ENCODE data around the gene ST8SIA6.
A peak's percentile ranks its signal among the peaks of the same experiment; 100 is the strongest.
"Not testable (repeated sequence)": the region's sequence is repeated elsewhere in the genome, so short reads cannot be mapped to it uniquely, and the experiment has no call there.

Gene ST8SIA6

GRCh38 chr10:17344206-17344605 lies 110.2 kb downstream of the ST8SIA6 start:
- no peak for DNase-seq (ENCODE audit: low read depth, low spot score)

DNA sequence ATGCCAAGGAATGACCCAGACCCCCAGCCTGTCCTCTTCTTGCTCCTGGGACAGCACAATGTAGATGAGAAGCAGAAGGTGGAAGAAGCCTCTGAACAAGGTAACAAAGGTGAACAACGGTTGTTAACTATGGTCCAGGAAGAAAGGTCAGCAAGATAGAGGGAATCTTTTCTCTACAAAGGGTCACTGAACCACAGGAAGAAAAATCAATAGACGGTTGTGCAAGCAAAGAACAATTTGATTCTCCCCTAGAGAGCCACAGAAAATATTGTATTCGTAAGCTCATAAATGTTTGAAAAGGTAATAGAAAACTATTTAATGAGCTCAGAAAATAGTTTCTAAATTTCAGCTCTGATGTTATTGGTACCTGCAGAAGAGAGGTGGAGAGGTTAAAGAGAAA lies 111.3 kb downstream of the ST8SIA6 start:
- no peak for DNase-seq (ENCODE audit: low read depth, low spot score)

GRCh38 chr10:17340144-17340829 lies 114.1 kb downstream of the ST8SIA6 start:
- DNase-seq (ENCODE audit: low read depth, low spot score): no peak

DNA sequence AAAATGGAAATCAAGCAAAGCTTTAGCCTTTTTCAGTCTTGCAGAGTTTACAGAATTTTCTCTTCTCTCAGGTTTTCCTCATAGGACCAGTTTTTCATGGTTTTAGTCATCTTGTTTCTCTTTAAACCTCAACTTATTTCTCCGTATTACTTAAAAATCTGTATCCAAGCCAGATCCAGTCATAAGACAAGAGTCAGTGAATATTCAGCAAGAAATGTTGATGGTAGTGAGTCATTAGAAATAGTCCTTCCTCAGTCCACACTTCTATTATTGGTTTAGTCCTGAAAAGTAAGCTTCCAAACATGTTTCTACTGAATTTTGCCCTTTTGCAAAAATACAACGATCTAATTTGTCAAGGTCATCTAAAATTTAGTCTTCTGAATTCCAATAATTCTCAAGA lies 119.3 kb downstream of the ST8SIA6 start:
- no peak for DNase-seq (ENCODE audit: low read depth, low spot score)

GRCh38 chr10:17330501-17330900 lies 123.9 kb downstream of the ST8SIA6 start:
- no peak for DNase-seq (ENCODE audit: low read depth, low spot score)

DNA sequence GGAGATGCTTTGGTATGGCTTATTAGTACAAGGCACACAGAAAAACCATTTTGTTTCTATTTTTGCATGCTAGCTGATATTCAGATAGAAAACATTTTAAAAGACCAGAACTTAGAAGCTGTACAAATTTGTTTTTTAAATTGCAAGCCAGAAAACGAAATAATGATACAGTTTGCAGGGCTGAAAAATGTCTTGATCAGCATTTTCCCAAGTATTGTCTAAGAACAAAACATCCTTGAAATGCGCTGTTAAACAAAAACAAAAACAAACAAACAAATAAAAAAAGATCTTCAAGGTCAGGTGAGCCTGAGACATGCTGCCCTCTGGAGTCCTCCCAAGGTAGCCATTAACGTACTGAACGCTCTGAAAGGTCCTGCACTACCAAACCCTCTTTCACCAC lies 128.0 kb downstream of the ST8SIA6 start:
- no peak for DNase-seq (ENCODE audit: low read depth, low spot score)

GRCh38 chr10:17321957-17322356 lies 132.4 kb downstream of the ST8SIA6 start:
- DNase-seq (ENCODE audit: low read depth, low spot score): not testable (repeated sequence)

DNA sequence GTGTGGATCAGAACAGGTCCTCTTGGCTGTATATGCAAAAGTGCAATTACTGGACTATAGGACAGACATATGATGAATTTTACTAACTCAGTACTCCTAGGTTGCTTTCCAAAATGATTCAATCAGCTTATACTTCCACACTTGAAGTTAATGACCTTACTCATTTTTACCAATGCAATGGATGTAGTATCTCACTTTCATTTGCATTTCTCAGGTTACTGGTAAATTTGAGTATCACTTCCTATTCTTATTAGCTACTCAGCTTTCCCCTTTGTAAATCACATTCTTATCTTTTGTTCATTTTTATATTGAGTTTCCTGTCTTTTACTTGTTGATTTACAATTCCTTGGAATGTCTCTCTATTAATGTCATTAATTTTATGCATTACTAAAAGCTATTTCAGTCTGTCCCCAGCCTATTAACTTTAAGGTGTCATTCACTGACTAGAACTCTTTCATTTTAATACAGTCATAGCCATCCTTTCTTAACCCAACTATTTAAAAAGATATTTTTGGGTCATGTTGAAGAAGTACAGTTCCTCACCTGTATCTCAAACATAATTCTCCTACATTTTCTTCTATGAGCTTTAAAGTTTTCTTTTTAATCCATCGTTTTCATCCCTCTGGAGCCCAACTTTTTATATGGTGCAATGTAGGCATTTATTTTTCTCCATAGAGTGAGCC lies 137.8 kb downstream of the ST8SIA6 start:
- DNase-seq (ENCODE audit: low read depth, low spot score): no peak

DNA sequence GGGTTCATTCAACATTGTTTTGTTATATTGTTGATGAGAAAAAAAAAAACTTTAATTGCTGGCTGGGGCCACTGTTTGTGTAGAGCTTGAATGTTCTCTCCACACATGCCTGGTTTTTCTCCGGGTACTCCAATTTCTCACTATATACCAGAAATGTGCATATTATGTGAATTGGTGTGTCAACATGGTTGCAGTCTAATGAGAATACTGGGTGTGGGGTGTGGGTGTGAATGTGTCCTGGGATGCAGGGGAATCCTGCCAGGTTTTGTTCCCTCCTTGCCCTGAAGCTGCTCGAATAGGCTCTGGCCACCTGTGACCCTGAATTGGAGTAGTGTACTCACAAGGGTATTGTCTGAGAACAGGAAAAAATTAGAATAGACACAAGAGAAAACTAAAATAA lies 145.0 kb downstream of the ST8SIA6 start:
- no peak for DNase-seq (ENCODE audit: low read depth, low spot score)

GRCh38 chr10:17307123-17307522 lies 147.3 kb downstream of the ST8SIA6 start:
- DNase-seq (ENCODE audit: low read depth, low spot score): no peak

DNA sequence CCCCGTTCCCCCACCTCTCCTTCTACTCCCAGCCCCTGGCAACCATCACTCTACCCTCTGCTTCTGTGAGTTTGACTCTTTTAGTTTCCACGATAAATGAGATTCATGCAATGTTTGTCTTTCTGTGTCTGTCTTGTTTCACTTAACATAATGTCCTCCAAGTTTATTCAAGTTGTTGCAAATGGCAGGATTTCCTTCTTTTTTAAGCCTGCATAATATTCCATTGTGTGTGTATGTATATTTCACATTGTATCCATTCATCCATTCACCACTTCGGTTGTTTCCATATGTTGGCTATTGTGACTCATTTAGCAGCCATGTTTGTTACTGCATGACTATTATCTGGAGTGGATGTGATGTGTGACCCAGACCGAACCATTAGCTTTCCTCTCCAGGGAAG lies 162.0 kb downstream of the ST8SIA6 start:
- no peak for DNase-seq (ENCODE audit: low read depth, low spot score)

GRCh38 chr10:17290226-17290625 lies 164.2 kb downstream of the ST8SIA6 start:
- no peak for DNase-seq (ENCODE audit: low read depth, low spot score)

DNA sequence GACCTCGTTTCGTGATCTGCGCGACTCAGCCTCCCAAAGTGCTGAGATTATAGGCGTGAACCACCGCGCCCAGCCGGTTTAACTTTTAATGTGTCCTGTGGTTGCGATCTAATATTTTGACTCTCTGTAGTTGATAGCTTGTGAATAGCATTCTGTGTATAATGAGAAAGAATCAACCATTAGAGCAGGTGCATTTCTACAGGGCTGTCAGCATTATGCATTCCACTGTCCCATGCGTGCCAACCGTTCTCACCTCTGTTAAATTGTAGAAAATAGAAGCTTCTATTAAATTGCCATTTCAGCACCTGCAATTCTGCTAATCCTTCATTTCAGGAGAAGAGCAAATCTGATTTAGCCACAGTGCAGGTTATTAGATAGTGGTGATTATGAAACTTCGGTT lies 164.6 kb downstream of the ST8SIA6 start:
- DNase-seq (ENCODE audit: low read depth, low spot score): no peak

GRCh38 chr10:17286562-17287550 lies 167.5 kb downstream of the ST8SIA6 start:
- DNase-seq (ENCODE audit: low read depth, low spot score): no peak

GRCh38 chr10:17282311-17282710 lies 172.1 kb downstream of the ST8SIA6 start:
- no peak for DNase-seq (ENCODE audit: low read depth, low spot score)

DNA sequence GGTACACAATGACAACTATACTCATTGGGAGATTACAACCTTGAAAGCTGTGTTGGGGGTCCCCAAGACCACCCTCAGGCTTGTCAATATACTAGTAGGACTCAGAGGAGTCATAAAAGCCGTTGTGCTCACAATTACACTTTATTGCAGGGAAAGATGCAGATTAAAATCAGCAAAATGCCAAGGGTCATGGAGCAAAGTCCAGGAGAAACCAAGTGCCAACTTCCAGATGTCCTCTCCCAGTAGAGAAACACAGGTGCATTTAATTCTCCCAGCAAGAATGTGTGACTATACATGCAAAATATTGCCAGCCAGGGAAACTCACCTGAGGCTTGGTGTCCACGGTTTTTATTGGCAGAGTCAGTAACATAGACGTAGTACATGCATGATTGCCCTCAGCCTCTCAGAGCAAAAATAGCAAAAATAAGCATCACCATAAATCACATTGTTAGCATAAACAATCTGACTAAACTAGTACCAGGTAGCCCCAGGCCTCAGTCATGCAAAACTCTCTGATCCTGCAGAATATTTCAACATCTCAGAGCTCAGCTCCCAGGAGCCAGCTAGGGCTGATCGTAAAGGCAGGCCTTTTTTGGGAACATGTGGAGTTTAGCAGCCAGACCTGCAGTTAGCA lies 175.7 kb downstream of the ST8SIA6 start:
- no peak for DNase-seq (ENCODE audit: low read depth, low spot score)

- no peak for DNase-seq (ENCODE audit: low read depth, low spot score)
Measured at GRCh38 chr10:17276756-17277424, 177.5 kb downstream of the ST8SIA6 start.

GRCh38 chr10:17273403-17273802 lies 181.0 kb downstream of the ST8SIA6 start:
- DNase-seq (ENCODE audit: low read depth, low spot score): peak; percentile 17

DNA sequence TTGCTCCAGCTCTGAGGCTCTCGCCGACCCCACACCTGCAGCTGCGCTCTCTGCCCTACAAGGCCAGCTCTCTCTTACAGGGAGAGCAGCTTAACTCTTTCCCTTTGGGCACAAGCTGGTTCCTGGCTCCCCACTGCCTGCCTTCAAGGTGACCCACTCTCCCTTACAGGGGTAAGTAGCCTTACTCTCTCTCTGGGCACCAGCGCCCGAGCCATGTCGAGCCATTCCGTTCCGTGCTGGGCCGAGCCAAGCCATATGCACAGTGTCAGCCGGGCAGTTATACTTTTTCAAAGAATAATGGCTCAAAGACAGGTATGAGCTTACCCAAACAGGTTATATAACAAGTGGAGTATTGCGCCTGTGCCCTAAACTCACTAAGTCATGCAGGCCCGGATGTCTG lies 181.7 kb downstream of the ST8SIA6 start:
- no peak for DNase-seq (ENCODE audit: low read depth, low spot score)

Data from brain pericyte (primary cell).